Uterus (tissue), 2 donors: ENCODE measurements around the gene PHACTR2.

Experiments
- CTCF ChIP-seq, 4 experiments: fragments of 200-600 bp in 2 of 4; fragments of 450-650 bp in 2 of 4; sonication (generic) in 2 of 4; IDR thresholded peaks; one replicate each; pipeline ENCODE4 v1.5.1; 2016 to 2019; ENCODE audit warnings: antibody characterized with exemption in 4 of 4, mild to moderate bottlenecking in 2 of 4, moderate library complexity in 1 of 4
- POLR2A ChIP-seq, 2 donors: fragments of 450-650 bp; IDR thresholded peaks; one replicate each; pipeline ENCODE4 v1.6.1; 2016; ENCODE audit warnings: antibody characterized with exemption in 2 of 2, mild to moderate bottlenecking in 1 of 2, moderate library complexity in 1 of 2

GRCh38 chr6:143745166-143746133 is 67.7 kb downstream of the PHACTR2 start:
- TF ChIP-seq CTCF (IDR thresholded peaks at IDR 0.05) (no peak), POLR2A (IDR thresholded peaks at IDR 0.05) (no peak)
